Peyer's patch (tissue), 4 donors: ENCODE results near the gene ACOX3. TPM values are rescaled to one million over a fixed set of nuclear protein-coding genes. Genes with fewer than 3 reads are reported as not detected.
"Not testable (repeated sequence)": the region's sequence is repeated elsewhere in the genome, so short reads cannot be mapped to it uniquely, and the experiment has no call there.

Experiments
- DNase-seq, 3 donors: peaks; one replicate each; pipeline ENCODE4 v3.0.0-alpha.2; 2017 to 2019
- H3K27ac ChIP-seq, 4 donors: fragments of 200-600 bp; sonication (generic); one replicate each; pipeline ENCODE4 v1.5.1; 2016 to 2019
- H3K27me3 ChIP-seq, 2 donors: fragments of 200-600 bp; sonication (generic); one replicate each; pipeline ENCODE4 v1.5.1; 2019
- H3K36me3 ChIP-seq, 3 donors: fragments of 200-600 bp; sonication (generic); one replicate each; pipeline ENCODE4 v1.5.1; 2016 to 2019
- H3K4me1 ChIP-seq, 4 donors: fragments of 200-600 bp; sonication (generic); one replicate each; pipeline ENCODE4 v1.5.1; 2016 to 2019
- H3K4me3 ChIP-seq, 4 donors: fragments of 200-600 bp; sonication (generic); 1 replicate in 3 of 4; 2 replicates in 1 of 4; pipeline ENCODE4 v1.5.1; 2016 to 2019; ENCODE audit warnings: mild to moderate bottlenecking in 1 of 4
- H3K9me3 ChIP-seq, 4 donors: fragments of 200-600 bp; sonication (generic); one replicate each; pipeline ENCODE4 v1.5.1; 2016 to 2019; ENCODE audit warnings: mild to moderate bottlenecking in 1 of 4
- CTCF ChIP-seq, 6 experiments: fragments of 450-650 bp in 4 of 6; fragments of 200-600 bp in 2 of 6; sonication (generic) in 1 of 6; IDR thresholded peaks; one replicate each; pipeline ENCODE4 v1.5.1; 2017 to 2019; ENCODE audit warnings: antibody characterized with exemption in 6 of 6, mild to moderate bottlenecking in 3 of 6, moderate library complexity in 1 of 6
- POLR2A ChIP-seq, 2 donors: fragments of 450-650 bp; IDR thresholded peaks; one replicate each; pipeline ENCODE4 v1.5.1; 2017; ENCODE audit warnings: antibody characterized with exemption in 2 of 2, mild to moderate bottlenecking in 2 of 2, moderate library complexity in 2 of 2
- total RNA-seq, 4 donors: library from RNA; depleted of rRNA; stranded (reverse); fragments of >200 nt; gene quantifications; one replicate each; pipeline ENCODE4 v1.1.0, GENCODE V29; 2016

Gene ACOX3
- total RNA-seq, 4 donors from 2014 or later, result 17.2 to 95.7 (median 43.7) TPM

GRCh38 chr4:8344377-8344776 is 96.1 kb downstream of the ACOX3 start:
- DNase-seq, result peak in 1 of 3 donors; percentile 14
- H3K27ac ChIP-seq, result no peak overlapping the region
- TF ChIP-seq POLR2A (IDR thresholded peaks at IDR 0.05) (no peak), CTCF (IDR thresholded peaks at IDR 0.05) (no peak)
- no peaks in the 10 kb centered on the region for H3K27me3 ChIP-seq
- no peaks in the 10 kb centered on the region for H3K9me3 ChIP-seq
- H3K36me3 ChIP-seq, result no peaks in the 10 kb centered on the region
- no peak overlapping the region for H3K4me3 ChIP-seq
- no peaks in the 10 kb centered on the region for H3K4me1 ChIP-seq

- TF ChIP-seq POLR2A (IDR thresholded peaks at IDR 0.05), result no peak
- TF ChIP-seq CTCF (IDR thresholded peaks at IDR 0.05), result no peak
- Histone ChIP-seq H3K27me3 (no peaks in the 10 kb centered on the region), H3K9me3 (no peaks in the 10 kb centered on the region), H3K27ac (peak overlapping the region in 2 of 4 donors; percentile 5 to 46), H3K4me3 (no peak overlapping the region), H3K4me1 (no peaks in the 10 kb centered on the region), H3K36me3 (no peaks in the 10 kb centered on the region)
- no peak for DNase-seq
These were observed 96.6 kb downstream of the ACOX3 start for GRCh38 chr4:8343967-8344331.

- no peaks in the 10 kb centered on the region for H3K27me3 ChIP-seq
- peak overlapping the region in 2 of 4 donors; percentile 5 to 46 for H3K27ac ChIP-seq
- no peaks in the 10 kb centered on the region for H3K9me3 ChIP-seq
- TF ChIP-seq POLR2A (IDR thresholded peaks at IDR 0.05) (no peak), CTCF (IDR thresholded peaks at IDR 0.05) (no peak)
- no peaks in the 10 kb centered on the region for H3K36me3 ChIP-seq
- DNase-seq, result peak in 1 of 3 donors; percentile 47
- no peaks in the 10 kb centered on the region for H3K4me1 ChIP-seq
- no peak overlapping the region for H3K4me3 ChIP-seq
These were observed 97.1 kb downstream of the ACOX3 start for GRCh38 chr4:8343262-8343966.

GRCh38 chr4:8342651-8343261 is 97.8 kb downstream of the ACOX3 start:
- Histone ChIP-seq H3K27me3 (no peaks in the 10 kb centered on the region), H3K4me1 (no peaks in the 10 kb centered on the region), H3K9me3 (no peaks in the 10 kb centered on the region), H3K27ac (peak overlapping the region in 2 of 4 donors; percentile 5 to 46), H3K36me3 (no peaks in the 10 kb centered on the region), H3K4me3 (no peak overlapping the region)
- peak in 1 of 3 donors; percentile 26 for DNase-seq
- TF ChIP-seq POLR2A (IDR thresholded peaks at IDR 0.05) (no peak), CTCF (IDR thresholded peaks at IDR 0.05) (no peak)

GRCh38 chr4:8341691-8342090 is 98.8 kb downstream of the ACOX3 start:
- peak in 1 of 3 donors; percentile 39 for DNase-seq

GRCh38 chr4:8341281-8341680 is 99.2 kb downstream of the ACOX3 start:
- not testable (repeated sequence) for H3K4me1 ChIP-seq, H3K27me3 ChIP-seq, H3K9me3 ChIP-seq, H3K4me3 ChIP-seq, H3K36me3 ChIP-seq
- peak in 1 of 3 donors; percentile 8 for DNase-seq
- peak overlapping the region in 2 of 4 donors; percentile 10 to 56 for H3K27ac ChIP-seq

More at GRCh38 chr4:8341691-8342090, 98.8 kb downstream of the ACOX3 start:
- H3K27me3 ChIP-seq, result no peaks in the 10 kb centered on the region
- H3K36me3 ChIP-seq, result no peaks in the 10 kb centered on the region
- no peaks in the 10 kb centered on the region for H3K9me3 ChIP-seq
- peak overlapping the region in 2 of 4 donors; percentile 10 to 22 for H3K27ac ChIP-seq
- H3K4me1 ChIP-seq, result no peaks in the 10 kb centered on the region
- no peak overlapping the region for H3K4me3 ChIP-seq
- no peak for TF ChIP-seq POLR2A (IDR thresholded peaks at IDR 0.05)
